CD4-positive, alpha-beta T cell (primary cell): ENCODE data around the gene GNG7. TPM values are rescaled to one million over a fixed set of nuclear protein-coding genes. Genes with fewer than 3 reads are reported as not detected.

ENCODE experiments used
- ATAC-seq: fragments of 200-7000 bp; cut with Tn5 transposase; one replicate; pipeline ENCODE4 v1.10.0; 2022; ENCODE audit warnings: mild to moderate bottlenecking; ENCODE audit not compliant: poor library complexity
- CTCF ChIA-PET: fragments of 350-600 bp; sonication (Branson Sonifier 250); formaldehyde crosslinking; loops from one replicate; lab custom pipeline; 2021; ENCODE audit warnings: antibody characterized with exemption, inconsistent platforms; lab: Charles Lee
- POLR2A ChIA-PET: fragments of 350-600 bp; sonication (Branson Sonifier 250); formaldehyde crosslinking; loops from one replicate; lab custom pipeline; 2021; ENCODE audit warnings: antibody characterized with exemption, inconsistent platforms; lab: Charles Lee
- DNase-seq, 14 experiments: peaks; one replicate each; pipeline ENCODE4 v3.0.0-alpha.2; 2013 to 2020; ENCODE audit warnings: mixed read lengths in 2 of 14
- H3K27ac ChIP-seq, 2 donors: one replicate each; pipeline versions ENCODE4 v1.5.1 to v1.7.0; 2013; ENCODE audit warnings: low read length in 2 of 2, low read depth in 1 of 2, mild to moderate bottlenecking in 1 of 2
- H3K27me3 ChIP-seq, 2 experiments: 1 replicate in 1 of 2; 2 replicates in 1 of 2; pipeline versions ENCODE4 v1.6.1 to v1.7.0; 2013; ENCODE audit warnings: low read length in 2 of 2, control low read depth in 1 of 2, mild to moderate bottlenecking in 1 of 2, moderate library complexity in 1 of 2; ENCODE audit not compliant: insufficient read depth in 2 of 2, control insufficient read depth in 1 of 2
- H3K36me3 ChIP-seq: one replicate; pipeline ENCODE4 v1.6.1; 2013; ENCODE audit warnings: low read length, control low read depth; ENCODE audit not compliant: insufficient read depth
- H3K4me1 ChIP-seq: one replicate; pipeline ENCODE4 v1.6.1; 2013; ENCODE audit warnings: low read length, control low read depth; ENCODE audit not compliant: insufficient read depth
- H3K4me3 ChIP-seq: one replicate; pipeline ENCODE4 v1.5.1; 2013; ENCODE audit warnings: mild to moderate bottlenecking, low read length, moderate library complexity
- H3K9me3 ChIP-seq, 2 experiments: 1 replicate in 1 of 2; 2 replicates in 1 of 2; pipeline versions ENCODE4 v1.6.1 to v1.7.0; 2013; ENCODE audit warnings: low read length in 2 of 2, mild to moderate bottlenecking in 2 of 2, control low read depth in 1 of 2, moderate library complexity in 1 of 2; ENCODE audit not compliant: control insufficient read depth in 1 of 2, insufficient read depth in 1 of 2
- H3K27ac Mint-ChIP-seq: one replicate; pipeline ENCODE4 v1.8.0; 2020; ENCODE audit warnings: mixed read lengths
- H3K27me3 Mint-ChIP-seq: one replicate; pipeline ENCODE4 v1.8.0; 2021; ENCODE audit warnings: mixed read lengths
- H3K36me3 Mint-ChIP-seq: one replicate; pipeline ENCODE4 v1.8.0; 2021; ENCODE audit warnings: low read depth, mixed read lengths
- H3K4me1 Mint-ChIP-seq: one replicate; pipeline ENCODE4 v1.8.0; 2021; ENCODE audit warnings: low read depth, mixed read lengths
- H3K4me3 Mint-ChIP-seq: one replicate; pipeline ENCODE4 v1.8.0; 2020; ENCODE audit warnings: mild to moderate bottlenecking, mixed read lengths
- H3K9me3 Mint-ChIP-seq: one replicate; pipeline ENCODE4 v1.8.0; 2020; ENCODE audit warnings: mixed read lengths
- intact Hi-C, 2 experiments: fragments of 100-400 bp; cut with DNase I in 1 of 2; cut with micrococcal nuclease in 1 of 2; formaldehyde crosslinking; loops; one replicate each; pipeline versions ENCODE4 v1.15.1 to v1.9.0; 2023 to 2025; cut with DNase I, micrococcal nuclease
- total RNA-seq, 174 experiments: library from RNA in 2 of 174; stranded (reverse) in 2 of 174; gene quantifications; one replicate each; pipeline ENCODE4 v1.2.3 and lab custom pipeline; 2021 to 2026
- TF ChIP-seq, protein P1 (sequence below): fragments of 200-600 bp; IDR thresholded peaks from one replicate; pipeline ENCODE4 v1.8.0; 2022; ENCODE audit warnings: antibody characterized with exemption, mild to moderate bottlenecking

Gene GNG7
- total RNA-seq, 2 experiments from 2014 or later, result 5.2 to 5.7 TPM

DNA sequence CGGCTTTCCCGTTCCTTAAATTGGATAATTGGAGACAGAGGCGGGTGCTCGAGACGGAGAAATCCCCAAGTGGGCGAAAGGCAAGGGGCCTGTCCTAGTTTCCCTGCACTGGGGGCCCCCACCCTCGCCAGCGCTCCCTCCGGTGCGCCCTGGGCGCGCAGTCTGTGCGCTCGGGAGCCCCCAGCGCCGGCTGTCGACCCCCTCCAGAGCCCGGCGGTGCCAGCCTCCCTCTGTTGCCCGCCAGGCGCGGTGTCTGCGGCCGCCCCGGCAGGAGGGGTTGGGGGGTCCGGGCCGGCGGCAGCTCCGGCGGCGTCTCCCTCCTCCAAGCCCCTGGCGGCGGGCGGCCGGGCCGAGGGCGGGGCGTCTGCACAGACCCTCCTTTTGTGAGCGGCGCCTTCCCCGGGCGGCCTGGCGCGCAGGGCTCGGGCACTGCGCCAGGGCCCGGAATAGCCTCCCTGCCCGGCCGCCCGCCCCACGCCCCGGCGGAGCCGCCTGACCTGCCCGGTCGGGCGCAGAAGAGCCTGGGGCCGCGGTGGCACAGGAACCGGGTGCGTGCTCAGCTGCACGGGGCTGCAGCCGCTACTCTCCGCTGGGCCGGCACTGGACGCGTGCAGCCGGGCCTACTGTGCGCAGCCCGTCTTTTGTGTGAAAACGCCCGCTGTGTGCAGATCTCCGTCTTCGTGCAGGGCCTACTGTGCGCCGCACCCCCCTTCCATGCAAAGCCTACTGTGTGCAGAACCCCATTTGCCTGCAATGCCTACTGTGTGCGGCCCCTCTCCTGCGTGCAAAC is 213.4 kb downstream of the GNG7 start:
- no peaks in the 10 kb centered on the region for H3K36me3 ChIP-seq
- intact Hi-C loops, result loop anchor here in 1 of 2 experiments (10.0 kb wide), 1 partner anchor 46 kb away; no protein-coding TSS in a partner anchor
- TF ChIP-seq, protein P1, sequence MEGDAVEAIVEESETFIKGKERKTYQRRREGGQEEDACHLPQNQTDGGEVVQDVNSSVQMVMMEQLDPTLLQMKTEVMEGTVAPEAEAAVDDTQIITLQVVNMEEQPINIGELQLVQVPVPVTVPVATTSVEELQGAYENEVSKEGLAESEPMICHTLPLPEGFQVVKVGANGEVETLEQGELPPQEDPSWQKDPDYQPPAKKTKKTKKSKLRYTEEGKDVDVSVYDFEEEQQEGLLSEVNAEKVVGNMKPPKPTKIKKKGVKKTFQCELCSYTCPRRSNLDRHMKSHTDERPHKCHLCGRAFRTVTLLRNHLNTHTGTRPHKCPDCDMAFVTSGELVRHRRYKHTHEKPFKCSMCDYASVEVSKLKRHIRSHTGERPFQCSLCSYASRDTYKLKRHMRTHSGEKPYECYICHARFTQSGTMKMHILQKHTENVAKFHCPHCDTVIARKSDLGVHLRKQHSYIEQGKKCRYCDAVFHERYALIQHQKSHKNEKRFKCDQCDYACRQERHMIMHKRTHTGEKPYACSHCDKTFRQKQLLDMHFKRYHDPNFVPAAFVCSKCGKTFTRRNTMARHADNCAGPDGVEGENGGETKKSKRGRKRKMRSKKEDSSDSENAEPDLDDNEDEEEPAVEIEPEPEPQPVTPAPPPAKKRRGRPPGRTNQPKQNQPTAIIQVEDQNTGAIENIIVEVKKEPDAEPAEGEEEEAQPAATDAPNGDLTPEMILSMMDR, result no peak
- peak overlapping the region; percentile 57 for H3K4me3 Mint-ChIP-seq
- H3K9me3 Mint-ChIP-seq, result no peaks in the 10 kb centered on the region
- POLR2A ChIA-PET, result interaction anchor here (1.1 to 4.9 kb wide), 2 partner anchors 13 to 15 kb away, joined by 3 to 22 read pairs; partner anchors contain the start of gene GADD45B
- H3K4me3 ChIP-seq, result no peak overlapping the region
- H3K27me3 ChIP-seq, result peaks cover 24 to 30% of the 10 kb centered on the region in 2 experiments
- peak in 1 of 14 experiments; percentile 23 for DNase-seq
- peaks cover 17% of the 10 kb centered on the region for H3K4me1 Mint-ChIP-seq
- peaks cover 43% of the 10 kb centered on the region for H3K27me3 Mint-ChIP-seq
- peak; percentile 29 for ATAC-seq
- H3K9me3 ChIP-seq, result peaks cover 0 to 5% of the 10 kb centered on the region in 2 experiments
- H3K36me3 Mint-ChIP-seq, result no peaks in the 10 kb centered on the region
- H3K27ac Mint-ChIP-seq, result no peak overlapping the region
- peaks cover 31% of the 10 kb centered on the region for H3K4me1 ChIP-seq
- CTCF ChIA-PET, result no interaction called here
- no peak overlapping the region for H3K27ac ChIP-seq

DNA sequence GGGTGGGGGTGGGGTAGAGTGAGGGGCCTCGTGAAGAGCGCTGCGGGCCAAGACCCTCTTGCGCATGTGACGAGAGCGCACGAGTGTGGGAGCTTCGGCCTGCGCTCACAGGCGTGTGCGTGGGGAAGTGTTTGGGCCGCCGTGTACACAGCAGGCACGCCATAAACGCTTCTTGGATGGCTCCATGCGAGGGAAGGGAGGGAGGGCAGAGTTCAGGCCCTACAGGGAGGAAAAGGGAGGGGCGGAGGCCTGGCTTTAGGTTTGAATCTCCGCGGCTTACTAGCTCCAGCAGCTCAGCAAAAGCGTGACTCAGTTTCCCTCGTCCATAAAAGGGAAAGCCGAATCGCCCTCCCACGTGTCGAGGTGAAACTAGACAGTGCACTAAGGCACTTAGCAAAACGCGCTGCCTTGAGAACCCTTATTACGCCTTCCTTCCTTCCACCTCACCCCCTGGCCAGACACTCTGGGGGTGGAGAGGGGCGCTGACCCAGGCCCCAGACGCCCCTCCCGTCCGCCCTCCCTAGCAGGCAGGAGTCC is 214.0 kb downstream of the GNG7 start:
- CTCF ChIA-PET, result no interaction called here
- H3K27ac Mint-ChIP-seq, result no peak overlapping the region
- intact Hi-C loops, result loop anchor here in 1 of 2 experiments (10.0 kb wide), 1 partner anchor 46 kb away; no protein-coding TSS in a partner anchor
- H3K4me3 ChIP-seq, result no peak overlapping the region
- no peaks in the 10 kb centered on the region for H3K36me3 ChIP-seq
- ATAC-seq (no peak), DNase-seq (no peak)
- H3K36me3 Mint-ChIP-seq, result no peaks in the 10 kb centered on the region
- peaks cover 28% of the 10 kb centered on the region for H3K4me1 ChIP-seq
- H3K9me3 Mint-ChIP-seq, result peaks cover 3% of the 10 kb centered on the region
- POLR2A ChIA-PET, result interaction anchor here (1.1 to 4.9 kb wide), 2 partner anchors 12 to 16 kb away, joined by 3 to 22 read pairs; partner anchors contain the start of gene GADD45B
- H3K4me1 Mint-ChIP-seq, result peaks cover 10% of the 10 kb centered on the region
- H3K4me3 Mint-ChIP-seq, result no peak overlapping the region
- TF ChIP-seq, protein P1, result no peak
- H3K9me3 ChIP-seq, result peaks cover under 1 to 9% of the 10 kb centered on the region in 2 experiments
- no peak overlapping the region for H3K27ac ChIP-seq
- peaks cover 36% of the 10 kb centered on the region for H3K27me3 Mint-ChIP-seq
- peaks cover 24 to 30% of the 10 kb centered on the region in 2 experiments for H3K27me3 ChIP-seq

DNA sequence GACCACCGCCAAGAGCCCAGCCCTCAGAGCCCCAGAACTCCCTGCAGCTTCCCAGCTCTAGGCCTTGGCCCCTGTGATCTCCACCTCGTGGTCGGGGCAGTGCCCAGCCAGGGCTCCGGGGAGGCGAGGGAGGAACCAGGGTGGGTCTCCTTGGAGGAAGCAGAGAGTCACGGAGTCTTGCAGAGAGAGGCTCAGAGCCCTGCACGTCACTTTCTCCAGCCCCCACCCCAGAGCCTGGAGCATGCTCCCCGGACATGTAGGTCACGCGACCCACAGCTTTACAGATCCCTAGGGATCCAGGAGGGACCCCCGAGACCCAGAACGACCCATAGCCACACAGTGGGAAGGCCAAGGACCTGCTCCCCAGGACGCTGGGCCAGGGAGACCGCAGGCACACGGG is 214.7 kb downstream of the GNG7 start:
- POLR2A ChIA-PET, result interaction anchor here (4.9 kb wide), 1 partner anchor 11 kb away, joined by 22 read pairs; the partner anchor contains the start of gene GADD45B
- CTCF ChIA-PET, result no interaction called here
- H3K4me3 Mint-ChIP-seq, result no peak overlapping the region

More for the DNA sequence above, 214.7 kb downstream of the GNG7 start:
- Histone ChIP-seq H3K36me3 (no peaks in the 10 kb centered on the region), H3K4me3 (no peak overlapping the region), H3K4me1 (peaks cover 28% of the 10 kb centered on the region), H3K27ac (no peak overlapping the region), H3K9me3 (peaks cover 6 to 15% of the 10 kb centered on the region in 2 experiments), H3K27me3 (peaks cover 21 to 26% of the 10 kb centered on the region in 2 experiments)
- no peaks in the 10 kb centered on the region for H3K36me3 Mint-ChIP-seq
- DNase-seq (no peak), ATAC-seq (no peak)
- H3K4me1 Mint-ChIP-seq, result peaks cover 10% of the 10 kb centered on the region
- TF ChIP-seq, protein P1, result no peak
- intact Hi-C loops, result loop anchor here in 1 of 2 experiments (10.0 kb wide), 1 partner anchor 47 kb away; no protein-coding TSS in a partner anchor
- H3K27ac Mint-ChIP-seq, result no peak overlapping the region
- peaks cover 3% of the 10 kb centered on the region for H3K9me3 Mint-ChIP-seq
- H3K27me3 Mint-ChIP-seq, result peaks cover 32% of the 10 kb centered on the region
